Stimulated activated CD8-positive, alpha-beta memory T cell treated with anti-CD3 and anti-CD28 coated beads, Interleukin-4, amount 100 ng/mL, for 4 hours (primary cell): ENCODE results near the gene LSMEM2.
"Not testable (repeated sequence)": the region's sequence is repeated elsewhere in the genome, so short reads cannot be mapped to it uniquely, and the experiment has no call there.

Experiments
- DNase-seq, 2 donors: peaks; one replicate each; pipeline ENCODE4 v3.0.0-alpha.2; 2020; ENCODE audit warnings: low read depth in 2 of 2, low spot score in 1 of 2

LSMEM2 gene

GRCh38 chr3:50245831-50246516 is 32.9 kb upstream of the LSMEM2 start:
- DNase-seq, result peak; percentile 86 to 95

- peak; percentile 64 to 75 for DNase-seq
These were observed 32.4 kb upstream of the LSMEM2 start for GRCh38 chr3:50246517-50246954.

GRCh38 chr3:50248387-50248786 is 30.5 kb upstream of the LSMEM2 start:
- DNase-seq, result no peak

DNA sequence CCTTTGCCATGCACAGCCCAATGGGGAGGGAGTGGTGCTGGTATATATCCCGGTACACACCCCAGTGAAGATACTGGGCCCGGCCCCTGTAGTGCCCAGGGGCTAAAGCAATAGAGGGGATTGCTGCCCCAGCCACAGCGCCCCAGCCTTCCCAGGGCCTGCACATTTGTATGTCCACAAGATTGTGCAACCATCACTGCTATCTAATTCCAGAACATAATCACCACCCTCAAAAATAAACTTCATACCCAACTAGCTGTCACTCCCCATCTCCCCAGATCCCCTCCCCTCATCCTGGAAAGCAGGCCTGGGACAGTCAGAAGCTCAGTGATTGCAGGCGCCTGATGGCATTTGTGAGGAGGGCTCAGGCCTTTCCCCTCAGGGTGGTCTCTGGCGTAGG is 29.4 kb upstream of the LSMEM2 start:
- DNase-seq, result no peak

- no peak for DNase-seq
These were observed 28.4 kb upstream of the LSMEM2 start for GRCh38 chr3:50250514-50250913.

DNA sequence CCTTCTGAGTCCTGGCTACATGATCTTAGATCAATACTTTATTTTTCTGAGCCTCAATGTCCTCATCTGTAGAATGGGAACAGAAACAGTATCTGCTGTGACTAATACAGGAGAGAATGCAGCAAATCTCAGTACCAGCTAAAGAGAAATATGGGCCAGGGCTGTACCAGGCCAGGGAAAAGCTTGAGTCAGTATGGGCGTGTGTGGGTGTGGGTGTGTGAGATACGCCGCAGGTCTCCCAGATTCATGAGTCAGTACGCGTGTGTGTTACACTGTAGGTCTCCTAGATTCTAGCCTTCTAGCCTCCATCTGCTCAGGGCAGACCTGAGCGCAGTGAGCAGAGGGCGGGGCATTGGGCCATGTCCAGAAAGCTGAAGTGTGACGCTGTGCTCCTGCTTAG is 27.7 kb upstream of the LSMEM2 start:
- DNase-seq, result peak in 1 of 2 donors; percentile 43

DNA sequence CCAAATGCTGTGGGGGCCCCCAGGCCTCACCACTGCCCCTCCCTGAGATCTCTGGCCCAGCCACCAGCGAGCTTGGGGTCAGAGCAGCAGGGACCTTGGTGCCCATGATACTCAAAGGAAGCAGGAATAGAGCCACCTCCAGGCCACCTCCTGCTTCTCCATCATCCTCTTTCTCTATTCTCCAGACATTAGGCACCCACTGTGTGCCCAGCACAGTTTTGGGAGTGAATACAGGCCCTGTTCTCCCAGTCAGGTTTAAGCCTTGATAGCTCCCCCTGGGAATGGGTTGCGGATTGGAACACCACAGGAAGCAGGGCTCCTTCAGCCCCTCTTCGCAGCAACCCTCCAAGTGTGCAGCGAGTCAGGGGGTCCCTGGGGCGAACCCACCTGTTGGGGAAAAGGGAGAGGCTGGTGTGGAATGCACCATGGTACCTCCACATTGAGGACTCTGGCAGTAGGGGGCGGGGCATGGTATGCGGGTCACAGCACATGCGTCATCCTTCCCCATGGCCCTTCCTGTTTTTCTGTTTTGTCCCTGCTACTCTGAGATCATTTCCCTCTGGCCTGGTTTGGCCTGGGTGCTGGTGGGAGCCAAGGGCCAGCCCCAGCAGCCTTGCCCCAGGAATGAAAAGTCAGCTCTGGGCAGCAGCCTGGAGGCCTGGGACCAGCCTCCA is 24.2 kb upstream of the LSMEM2 start:
- no peak for DNase-seq

- no peak for DNase-seq
These were observed 23.7 kb upstream of the LSMEM2 start for GRCh38 chr3:50255251-50255615.

DNA sequence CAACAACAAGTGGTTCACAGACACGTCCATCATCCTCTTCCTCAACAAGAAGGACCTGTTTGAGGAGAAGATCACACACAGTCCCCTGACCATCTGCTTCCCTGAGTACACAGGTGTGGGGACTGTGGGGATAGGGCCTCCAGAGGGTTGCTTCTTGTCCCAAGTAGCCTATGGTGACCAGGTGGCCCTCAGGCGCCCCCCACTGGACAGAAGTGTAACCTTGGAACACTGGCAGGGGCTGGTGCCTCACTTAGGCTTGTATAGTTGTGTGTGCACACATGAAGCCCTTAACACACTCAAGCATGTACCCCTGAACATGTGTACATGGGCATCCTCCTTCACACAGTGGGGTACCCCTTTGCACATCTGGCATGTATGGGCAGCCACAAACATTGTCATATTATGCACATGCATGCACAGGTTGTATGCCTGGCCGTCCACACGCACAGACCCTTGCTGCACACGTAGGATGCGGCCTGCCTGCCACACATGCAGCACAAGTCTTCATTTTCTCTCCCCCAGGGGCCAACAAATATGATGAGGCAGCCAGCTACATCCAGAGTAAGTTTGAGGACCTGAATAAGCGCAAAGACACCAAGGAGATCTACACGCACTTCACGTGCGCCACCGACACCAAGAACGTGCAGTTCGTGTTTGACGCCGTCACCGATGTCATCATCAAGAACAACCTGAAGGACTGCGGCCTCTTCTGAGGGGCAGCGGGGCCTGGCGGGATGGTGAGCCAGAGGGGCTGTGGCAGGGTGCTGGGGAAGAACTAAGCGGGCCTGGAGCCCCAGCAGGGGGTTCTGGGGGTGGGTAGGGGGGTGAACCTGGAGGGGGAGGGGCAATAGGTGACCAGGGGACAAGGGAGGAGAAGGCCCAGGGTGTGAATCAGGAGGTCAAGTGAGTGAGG is 21.7 kb upstream of the LSMEM2 start:
- no peak for DNase-seq

- DNase-seq, result no peak
These were observed 20.7 kb upstream of the LSMEM2 start for GRCh38 chr3:50258029-50258680.

GRCh38 chr3:50258979-50259378 is 19.9 kb upstream of the LSMEM2 start:
- DNase-seq, result no peak

DNA sequence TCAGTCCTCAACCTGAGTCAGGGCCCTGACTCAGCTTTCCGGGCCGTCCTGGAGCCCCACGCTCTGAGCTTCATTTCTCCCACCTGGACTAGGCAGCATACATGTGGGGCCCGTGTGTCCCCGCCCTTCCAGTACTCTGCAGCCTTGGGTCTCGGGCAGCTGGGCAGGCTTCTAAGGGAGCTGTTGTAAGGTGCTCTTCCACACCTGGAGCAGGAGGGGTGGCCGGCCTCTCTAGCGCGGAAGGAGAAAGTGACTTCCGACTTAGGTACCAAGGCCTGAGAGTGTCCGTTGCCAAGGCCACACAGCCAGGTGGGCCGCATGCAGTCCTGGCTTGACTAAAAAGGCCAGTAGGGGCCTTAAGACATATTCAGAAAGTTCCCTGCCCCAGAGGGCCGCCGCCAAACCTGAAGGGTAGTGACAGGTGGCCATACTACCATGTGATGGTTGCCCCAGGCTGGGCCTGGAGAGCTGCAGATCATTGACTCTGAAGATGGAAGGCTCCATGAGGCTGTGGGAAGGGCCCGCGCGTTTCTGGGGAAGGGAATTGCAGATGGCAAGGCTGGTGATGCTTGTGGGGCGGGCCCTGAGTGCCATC is 19.4 kb upstream of the LSMEM2 start:
- no peak for DNase-seq

DNA sequence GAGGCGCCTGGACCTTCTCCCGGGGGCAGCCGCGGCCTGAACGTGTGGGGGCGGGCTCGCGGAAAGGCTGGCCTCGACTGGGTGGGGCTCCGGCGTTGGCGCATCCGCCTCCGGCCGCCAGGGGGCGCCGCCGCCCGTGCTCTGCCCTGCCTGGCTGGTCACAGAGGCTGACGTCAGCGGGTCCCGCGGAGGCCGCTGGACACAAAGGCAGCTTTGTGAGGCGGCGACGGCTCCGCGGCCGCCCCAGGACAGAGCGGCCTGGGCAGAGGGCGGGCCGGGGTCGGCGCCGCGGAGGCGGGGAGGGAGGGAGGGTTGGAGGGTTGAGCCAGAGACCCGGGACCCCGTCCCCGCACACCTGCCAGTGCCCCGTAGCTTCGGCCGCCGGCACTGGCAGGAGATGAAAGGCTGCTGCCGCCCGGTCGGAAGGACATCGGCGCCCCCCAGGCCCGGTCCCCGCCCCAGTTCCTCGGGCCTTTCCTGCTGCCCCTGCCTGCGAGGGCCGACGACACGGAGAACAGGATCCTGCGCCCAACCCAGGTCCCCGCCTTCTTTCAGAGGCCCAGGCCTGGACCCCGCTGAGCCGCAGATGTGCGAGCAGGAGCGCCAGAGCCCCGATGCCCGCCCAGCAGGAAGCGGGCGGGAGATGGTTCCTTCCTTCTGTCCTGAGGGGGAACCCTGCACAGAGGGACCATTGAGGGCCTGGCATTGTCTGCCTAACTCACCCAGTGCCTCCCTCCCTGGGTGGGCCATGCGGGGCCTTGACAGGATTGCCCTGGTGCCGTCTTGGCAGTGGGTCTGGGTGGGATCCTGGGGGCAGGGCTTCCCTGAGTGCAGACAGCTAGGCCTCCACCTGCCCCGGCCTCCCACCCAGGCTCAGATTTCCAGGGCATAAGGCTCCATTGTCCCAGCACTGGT is 18.6 kb upstream of the LSMEM2 start:
- peak; percentile 40 to 65 for DNase-seq

- no peak for DNase-seq
These were observed 17.9 kb upstream of the LSMEM2 start for GRCh38 chr3:50260942-50261441.

DNA sequence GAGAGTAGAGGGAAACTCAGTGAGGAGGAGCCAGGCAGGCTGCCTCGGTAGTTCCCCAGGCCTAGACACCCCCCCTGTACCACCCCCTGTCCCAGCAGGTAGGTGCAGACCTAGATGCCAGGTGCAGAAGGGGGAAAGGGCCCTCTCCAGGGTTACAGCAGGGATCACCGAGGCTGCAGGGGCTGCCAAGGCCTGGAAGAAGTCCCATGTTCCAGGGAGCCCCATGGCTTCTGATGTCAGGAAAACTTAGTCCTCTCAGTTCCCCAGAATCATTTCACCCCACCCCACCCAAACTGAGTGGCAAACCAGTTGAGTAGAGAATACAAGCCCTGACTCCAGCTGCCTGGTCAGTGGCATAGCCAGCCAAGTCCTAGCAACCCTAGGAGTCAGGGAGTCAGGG is 17.4 kb upstream of the LSMEM2 start:
- DNase-seq, result no peak

- not testable (repeated sequence) for DNase-seq
These were observed 16.7 kb upstream of the LSMEM2 start for GRCh38 chr3:50262200-50262599.

- no peak for DNase-seq
These were observed 16.1 kb upstream of the LSMEM2 start for GRCh38 chr3:50262778-50263177.

- DNase-seq, result no peak
These were observed 15.2 kb upstream of the LSMEM2 start for GRCh38 chr3:50263478-50264382.
